Liver (tissue), 3 donors: ENCODE measurements around the gene GPR107.

ENCODE experiments used
- TAF1 ChIP-seq: conservative IDR thresholded peaks from 2 replicates; pipeline ENCODE4 v1.6.1; 2016; ENCODE audit warnings: antibody characterized with exemption, mild to moderate bottlenecking
- TF ChIP-seq, protein P1 (sequence below): IDR thresholded peaks from 2 replicates; pipeline ENCODE4 v1.6.1; 2016; ENCODE audit warnings: antibody characterized with exemption
- TF ChIP-seq, protein P2 (sequence below): fragments of 150-350 bp; IDR thresholded peaks from 2 replicates; pipeline ENCODE4 v1.5.1; 2017; ENCODE audit warnings: improper control_type of control experiment, low read depth, low read length; ENCODE audit not compliant: missing input control
- TF ChIP-seq, protein P3 (sequence below): IDR thresholded peaks from 2 replicates; pipeline ENCODE4 v1.6.1; 2016; ENCODE audit warnings: antibody characterized with exemption, mild to moderate bottlenecking
- donor health status: healthy.
- donor health status: healthy.

DNA sequence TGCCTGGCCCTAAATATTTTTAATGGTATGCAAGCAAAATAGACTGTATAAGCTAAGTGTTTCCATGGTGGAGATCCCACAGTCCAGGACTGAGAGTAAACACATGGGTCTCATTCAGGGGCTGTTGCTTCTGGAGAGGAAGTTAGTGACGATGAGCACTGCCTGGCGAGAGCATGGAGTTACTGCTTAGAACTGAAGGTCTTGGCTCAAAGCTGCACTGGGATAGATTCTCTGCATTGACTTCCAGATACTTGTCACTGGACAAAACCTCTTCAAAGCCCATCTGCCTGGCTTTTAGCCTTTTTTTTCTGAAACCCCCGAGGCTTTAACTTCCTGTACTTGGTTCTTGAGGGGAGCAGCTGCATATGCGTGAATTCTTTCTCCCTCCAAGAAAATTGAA lies 39.2 kb downstream of the GPR107 start:
- TF ChIP-seq, protein P1, sequence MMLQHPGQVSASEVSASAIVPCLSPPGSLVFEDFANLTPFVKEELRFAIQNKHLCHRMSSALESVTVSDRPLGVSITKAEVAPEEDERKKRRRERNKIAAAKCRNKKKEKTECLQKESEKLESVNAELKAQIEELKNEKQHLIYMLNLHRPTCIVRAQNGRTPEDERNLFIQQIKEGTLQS, result no peak
- TF ChIP-seq, protein P2, sequence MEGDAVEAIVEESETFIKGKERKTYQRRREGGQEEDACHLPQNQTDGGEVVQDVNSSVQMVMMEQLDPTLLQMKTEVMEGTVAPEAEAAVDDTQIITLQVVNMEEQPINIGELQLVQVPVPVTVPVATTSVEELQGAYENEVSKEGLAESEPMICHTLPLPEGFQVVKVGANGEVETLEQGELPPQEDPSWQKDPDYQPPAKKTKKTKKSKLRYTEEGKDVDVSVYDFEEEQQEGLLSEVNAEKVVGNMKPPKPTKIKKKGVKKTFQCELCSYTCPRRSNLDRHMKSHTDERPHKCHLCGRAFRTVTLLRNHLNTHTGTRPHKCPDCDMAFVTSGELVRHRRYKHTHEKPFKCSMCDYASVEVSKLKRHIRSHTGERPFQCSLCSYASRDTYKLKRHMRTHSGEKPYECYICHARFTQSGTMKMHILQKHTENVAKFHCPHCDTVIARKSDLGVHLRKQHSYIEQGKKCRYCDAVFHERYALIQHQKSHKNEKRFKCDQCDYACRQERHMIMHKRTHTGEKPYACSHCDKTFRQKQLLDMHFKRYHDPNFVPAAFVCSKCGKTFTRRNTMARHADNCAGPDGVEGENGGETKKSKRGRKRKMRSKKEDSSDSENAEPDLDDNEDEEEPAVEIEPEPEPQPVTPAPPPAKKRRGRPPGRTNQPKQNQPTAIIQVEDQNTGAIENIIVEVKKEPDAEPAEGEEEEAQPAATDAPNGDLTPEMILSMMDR, result no peak
- TF ChIP-seq, protein P3, sequence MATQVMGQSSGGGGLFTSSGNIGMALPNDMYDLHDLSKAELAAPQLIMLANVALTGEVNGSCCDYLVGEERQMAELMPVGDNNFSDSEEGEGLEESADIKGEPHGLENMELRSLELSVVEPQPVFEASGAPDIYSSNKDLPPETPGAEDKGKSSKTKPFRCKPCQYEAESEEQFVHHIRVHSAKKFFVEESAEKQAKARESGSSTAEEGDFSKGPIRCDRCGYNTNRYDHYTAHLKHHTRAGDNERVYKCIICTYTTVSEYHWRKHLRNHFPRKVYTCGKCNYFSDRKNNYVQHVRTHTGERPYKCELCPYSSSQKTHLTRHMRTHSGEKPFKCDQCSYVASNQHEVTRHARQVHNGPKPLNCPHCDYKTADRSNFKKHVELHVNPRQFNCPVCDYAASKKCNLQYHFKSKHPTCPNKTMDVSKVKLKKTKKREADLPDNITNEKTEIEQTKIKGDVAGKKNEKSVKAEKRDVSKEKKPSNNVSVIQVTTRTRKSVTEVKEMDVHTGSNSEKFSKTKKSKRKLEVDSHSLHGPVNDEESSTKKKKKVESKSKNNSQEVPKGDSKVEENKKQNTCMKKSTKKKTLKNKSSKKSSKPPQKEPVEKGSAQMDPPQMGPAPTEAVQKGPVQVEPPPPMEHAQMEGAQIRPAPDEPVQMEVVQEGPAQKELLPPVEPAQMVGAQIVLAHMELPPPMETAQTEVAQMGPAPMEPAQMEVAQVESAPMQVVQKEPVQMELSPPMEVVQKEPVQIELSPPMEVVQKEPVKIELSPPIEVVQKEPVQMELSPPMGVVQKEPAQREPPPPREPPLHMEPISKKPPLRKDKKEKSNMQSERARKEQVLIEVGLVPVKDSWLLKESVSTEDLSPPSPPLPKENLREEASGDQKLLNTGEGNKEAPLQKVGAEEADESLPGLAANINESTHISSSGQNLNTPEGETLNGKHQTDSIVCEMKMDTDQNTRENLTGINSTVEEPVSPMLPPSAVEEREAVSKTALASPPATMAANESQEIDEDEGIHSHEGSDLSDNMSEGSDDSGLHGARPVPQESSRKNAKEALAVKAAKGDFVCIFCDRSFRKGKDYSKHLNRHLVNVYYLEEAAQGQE, result no peak
- TF ChIP-seq TAF1, result no peak
